ENCODE data around the gene MLLT6. TPM values are rescaled to one million over a fixed set of nuclear protein-coding genes. Genes with fewer than 3 reads are reported as not detected.

MLLT6 gene
- total and polyA plus RNA-seq, 2 of the 13 experiments (the other 11 are each of a cell fraction or from before 2014, with no cell fraction given) = 50.7 to 69.5 TPM

DNA sequence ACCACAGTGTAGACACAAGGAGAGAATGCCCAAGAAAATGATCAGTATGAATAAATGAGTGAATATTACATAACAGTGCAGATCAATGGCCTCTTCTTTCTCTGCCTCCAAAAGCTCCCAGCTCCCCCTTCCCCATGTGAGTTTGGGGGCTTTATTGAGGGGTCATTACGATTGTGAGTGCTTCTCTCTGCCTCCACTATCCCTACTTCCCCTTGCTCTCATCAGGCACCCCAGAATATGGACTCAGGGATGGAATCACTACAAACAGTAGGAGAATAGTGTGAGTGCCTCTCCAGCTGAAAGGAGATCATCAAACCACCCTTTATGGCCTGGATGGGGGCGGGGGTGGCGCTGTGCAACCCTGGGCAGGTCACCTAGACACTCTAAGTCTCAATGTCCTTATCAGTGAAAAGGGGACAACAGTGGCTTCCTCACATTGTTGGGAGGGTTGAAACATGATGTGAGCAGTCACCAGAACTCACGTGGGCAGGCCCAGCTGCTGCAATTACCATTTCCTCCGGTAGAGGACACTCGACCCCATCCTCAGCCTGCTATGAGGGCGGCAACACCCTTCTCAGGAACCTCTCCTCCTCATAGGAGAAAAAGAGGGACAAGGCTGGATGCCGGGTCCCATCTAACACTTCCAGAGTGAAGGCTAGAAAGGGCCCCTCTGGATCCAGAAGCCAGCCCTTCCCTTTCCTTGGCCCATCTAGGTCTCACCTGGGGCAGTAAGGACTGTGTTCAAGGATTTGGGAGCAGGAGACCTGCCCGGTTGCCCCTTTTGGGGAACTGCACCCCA lies 28.2 kb upstream of the MLLT6 start (continued):
- TF ChIP-seq, protein P1, sequence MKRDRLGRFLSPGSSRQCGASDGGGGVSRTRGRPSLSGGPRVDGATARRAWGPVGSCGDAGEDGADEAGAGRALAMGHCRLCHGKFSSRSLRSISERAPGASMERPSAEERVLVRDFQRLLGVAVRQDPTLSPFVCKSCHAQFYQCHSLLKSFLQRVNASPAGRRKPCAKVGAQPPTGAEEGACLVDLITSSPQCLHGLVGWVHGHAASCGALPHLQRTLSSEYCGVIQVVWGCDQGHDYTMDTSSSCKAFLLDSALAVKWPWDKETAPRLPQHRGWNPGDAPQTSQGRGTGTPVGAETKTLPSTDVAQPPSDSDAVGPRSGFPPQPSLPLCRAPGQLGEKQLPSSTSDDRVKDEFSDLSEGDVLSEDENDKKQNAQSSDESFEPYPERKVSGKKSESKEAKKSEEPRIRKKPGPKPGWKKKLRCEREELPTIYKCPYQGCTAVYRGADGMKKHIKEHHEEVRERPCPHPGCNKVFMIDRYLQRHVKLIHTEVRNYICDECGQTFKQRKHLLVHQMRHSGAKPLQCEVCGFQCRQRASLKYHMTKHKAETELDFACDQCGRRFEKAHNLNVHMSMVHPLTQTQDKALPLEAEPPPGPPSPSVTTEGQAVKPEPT (CRISPR knock-in tag; IDR thresholded peaks at IDR 0.05; ENCODE audit: low read depth) = no peak
- no peak for TF ChIP-seq ZNF124 (CRISPR knock-in tag; IDR thresholded peaks at IDR 0.05)
- TF ChIP-seq TMF1 (CRISPR knock-in tag; IDR thresholded peaks at IDR 0.05; ENCODE audit: low read depth) = no peak
- TF ChIP-seq, protein P2, sequence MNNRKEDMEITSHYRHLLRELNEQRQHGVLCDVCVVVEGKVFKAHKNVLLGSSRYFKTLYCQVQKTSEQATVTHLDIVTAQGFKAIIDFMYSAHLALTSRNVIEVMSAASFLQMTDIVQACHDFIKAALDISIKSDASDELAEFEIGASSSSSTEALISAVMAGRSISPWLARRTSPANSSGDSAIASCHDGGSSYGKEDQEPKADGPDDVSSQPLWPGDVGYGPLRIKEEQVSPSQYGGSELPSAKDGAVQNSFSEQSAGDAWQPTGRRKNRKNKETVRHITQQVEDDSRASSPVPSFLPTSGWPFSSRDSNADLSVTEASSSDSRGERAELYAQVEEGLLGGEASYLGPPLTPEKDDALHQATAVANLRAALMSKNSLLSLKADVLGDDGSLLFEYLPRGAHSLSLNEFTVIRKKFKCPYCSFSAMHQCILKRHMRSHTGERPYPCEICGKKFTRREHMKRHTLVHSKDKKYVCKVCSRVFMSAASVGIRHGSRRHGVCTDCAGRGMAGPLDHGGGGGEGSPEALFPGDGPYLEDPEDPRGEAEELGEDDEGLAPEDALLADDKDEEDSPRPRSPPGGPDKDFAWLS (CRISPR knock-in tag; IDR thresholded peaks at IDR 0.05; ENCODE audit: borderline replicate concordance) = no peak
- TF ChIP-seq, protein P3, sequence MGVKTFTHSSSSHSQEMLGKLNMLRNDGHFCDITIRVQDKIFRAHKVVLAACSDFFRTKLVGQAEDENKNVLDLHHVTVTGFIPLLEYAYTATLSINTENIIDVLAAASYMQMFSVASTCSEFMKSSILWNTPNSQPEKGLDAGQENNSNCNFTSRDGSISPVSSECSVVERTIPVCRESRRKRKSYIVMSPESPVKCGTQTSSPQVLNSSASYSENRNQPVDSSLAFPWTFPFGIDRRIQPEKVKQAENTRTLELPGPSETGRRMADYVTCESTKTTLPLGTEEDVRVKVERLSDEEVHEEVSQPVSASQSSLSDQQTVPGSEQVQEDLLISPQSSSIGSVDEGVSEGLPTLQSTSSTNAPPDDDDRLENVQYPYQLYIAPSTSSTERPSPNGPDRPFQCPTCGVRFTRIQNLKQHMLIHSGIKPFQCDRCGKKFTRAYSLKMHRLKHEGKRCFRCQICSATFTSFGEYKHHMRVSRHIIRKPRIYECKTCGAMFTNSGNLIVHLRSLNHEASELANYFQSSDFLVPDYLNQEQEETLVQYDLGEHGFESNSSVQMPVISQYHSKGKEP (CRISPR knock-in tag; IDR thresholded peaks at IDR 0.05) = no peak
- TF ChIP-seq, protein P4, sequence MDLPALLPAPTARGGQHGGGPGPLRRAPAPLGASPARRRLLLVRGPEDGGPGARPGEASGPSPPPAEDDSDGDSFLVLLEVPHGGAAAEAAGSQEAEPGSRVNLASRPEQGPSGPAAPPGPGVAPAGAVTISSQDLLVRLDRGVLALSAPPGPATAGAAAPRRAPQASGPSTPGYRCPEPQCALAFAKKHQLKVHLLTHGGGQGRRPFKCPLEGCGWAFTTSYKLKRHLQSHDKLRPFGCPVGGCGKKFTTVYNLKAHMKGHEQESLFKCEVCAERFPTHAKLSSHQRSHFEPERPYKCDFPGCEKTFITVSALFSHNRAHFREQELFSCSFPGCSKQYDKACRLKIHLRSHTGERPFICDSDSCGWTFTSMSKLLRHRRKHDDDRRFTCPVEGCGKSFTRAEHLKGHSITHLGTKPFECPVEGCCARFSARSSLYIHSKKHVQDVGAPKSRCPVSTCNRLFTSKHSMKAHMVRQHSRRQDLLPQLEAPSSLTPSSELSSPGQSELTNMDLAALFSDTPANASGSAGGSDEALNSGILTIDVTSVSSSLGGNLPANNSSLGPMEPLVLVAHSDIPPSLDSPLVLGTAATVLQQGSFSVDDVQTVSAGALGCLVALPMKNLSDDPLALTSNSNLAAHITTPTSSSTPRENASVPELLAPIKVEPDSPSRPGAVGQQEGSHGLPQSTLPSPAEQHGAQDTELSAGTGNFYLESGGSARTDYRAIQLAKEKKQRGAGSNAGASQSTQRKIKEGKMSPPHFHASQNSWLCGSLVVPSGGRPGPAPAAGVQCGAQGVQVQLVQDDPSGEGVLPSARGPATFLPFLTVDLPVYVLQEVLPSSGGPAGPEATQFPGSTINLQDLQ (CRISPR knock-in tag; IDR thresholded peaks at IDR 0.05) = no peak
- TF ChIP-seq CEBPG (CRISPR knock-in tag; IDR thresholded peaks at IDR 0.05) = peak; percentile 63
- TF ChIP-seq TARDBP (CRISPR knock-in tag; IDR thresholded peaks at IDR 0.05) = peak; percentile 79
- TF ChIP-seq ARNT2 (CRISPR knock-in tag; IDR thresholded peaks at IDR 0.05; ENCODE audit: low read depth) = no peak; the same call in none of the 2 replicates
- peak; percentile 82 for TF ChIP-seq IRF2 (CRISPR knock-in tag; IDR thresholded peaks at IDR 0.05)
- TF ChIP-seq ZNF83 (CRISPR knock-in tag; IDR thresholded peaks at IDR 0.05; ENCODE audit: borderline replicate concordance) = no peak
- TF ChIP-seq ZBTB42 (CRISPR knock-in tag; IDR thresholded peaks at IDR 0.05) = no peak
- no peak for TF ChIP-seq ZFP41 (CRISPR knock-in tag; IDR thresholded peaks at IDR 0.05; ENCODE audit: borderline replicate concordance)
- no peak for TF ChIP-seq HNRNPK (IDR thresholded peaks at IDR 0.05; ENCODE audit: low read depth, low read length, poor library complexity, severe bottlenecking)

Measured in HepG2 (cell line).